GM12892 (cell line): ENCODE results near the gene NBDY.

Experiments used
- POLR2A ChIP-seq: IDR thresholded peaks from 2 replicates; pipeline ENCODE4 v1.6.1; 2011; ENCODE audit warnings: low read depth, low read length, control low read depth
- POLR2AphosphoS5 ChIP-seq: IDR thresholded peaks from 2 replicates; pipeline ENCODE4 v1.6.1; 2011; ENCODE audit warnings: low read depth, low read length, control low read depth

- no peak for TF ChIP-seq POLR2A
- TF ChIP-seq POLR2AphosphoS5: no peak
These were observed 63.4 kb downstream of the NBDY start for GRCh38 chrX:56792270-56793111.
